H1 (cell line): ENCODE results near the gene ACOT11. TPM values are rescaled to one million over a fixed set of nuclear protein-coding genes. Genes with fewer than 3 reads are reported as not detected.
A peak's percentile ranks its signal among the peaks of the same experiment; 100 is the strongest.

ENCODE experiments used
- CTCF ChIA-PET: fragments of 300-600 bp; sonication (Branson Sonifier 250); formaldehyde crosslinking; loops from one replicate; lab custom pipeline; 2021; ENCODE audit not compliant: partially characterized antibody; lab: Charles Lee
- POLR2A ChIA-PET: fragments of 300-600 bp; sonication (Branson Sonifier 250); formaldehyde crosslinking; loops from one replicate; lab custom pipeline; 2021; ENCODE audit warnings: inconsistent platforms; ENCODE audit not compliant: partially characterized antibody; lab: Charles Lee
- DNase-seq, 2 experiments: peaks; one replicate each; pipeline versions ENCODE4 v3.0.0 to v3.0.0-alpha.2; 2010 to 2022; ENCODE audit warnings: low spot score in 2 of 2, low read depth in 1 of 2, mixed read lengths in 1 of 2
- FAIRE-seq: peaks from 2 replicates; lab custom pipeline; 2011; peaks lifted over from hg19 to GRCh38; lab: Jason Lieb, UNC
- H2AFZ ChIP-seq: 2 replicates; pipeline ENCODE4 v1.8.1; 2012; ENCODE audit warnings: low read length, inconsistent platforms
- H2AK5ac ChIP-seq: 2 replicates; pipeline ENCODE4 v1.6.1; 2013; ENCODE audit warnings: low read depth, low read length
- H2BK120ac ChIP-seq: replicated peaks from 2 replicates; pipeline ENCODE3; 2013; ENCODE audit warnings: low read depth, low read length, inconsistent platforms
- H2BK12ac ChIP-seq: 2 replicates; pipeline ENCODE4 v1.6.1; 2013; ENCODE audit warnings: low read depth, low read length
- H2BK15ac ChIP-seq: 2 replicates; pipeline ENCODE4 v1.6.1; 2013; ENCODE audit warnings: low read length
- H2BK20ac ChIP-seq: 2 replicates; pipeline ENCODE4 v1.6.1; 2013; ENCODE audit warnings: low read length
- H2BK5ac ChIP-seq: 2 replicates; pipeline ENCODE4 v1.6.1; 2013; ENCODE audit warnings: low read depth, low read length
- H3K14ac ChIP-seq: 2 replicates; pipeline ENCODE4 v1.6.1; 2013; ENCODE audit warnings: inconsistent platforms; ENCODE audit not compliant: insufficient read length
- H3K18ac ChIP-seq: 2 replicates; pipeline ENCODE4 v1.6.1; 2013; ENCODE audit warnings: low read length; ENCODE audit errors: extremely low read depth
- H3K23ac ChIP-seq: 2 replicates; pipeline ENCODE4 v1.6.1; 2013; ENCODE audit warnings: inconsistent platforms; ENCODE audit not compliant: insufficient read length
- H3K23me2 ChIP-seq: 2 replicates; pipeline ENCODE4 v1.6.1; 2013; ENCODE audit warnings: low read depth, low read length
- H3K27ac ChIP-seq: 2 replicates; pipeline ENCODE4 v1.6.1; 2011; ENCODE audit warnings: low read depth, low read length, inconsistent platforms
- H3K27me3 ChIP-seq, 4 experiments: replicated peaks in 1 of 4; 1 replicate in 1 of 4; 2 replicates in 3 of 4; pipeline versions ENCODE4 v1.6.1 to v1.8.1; 2011 to 2013; ENCODE audit warnings: low read length in 3 of 4, mild to moderate bottlenecking in 3 of 4, inconsistent platforms in 2 of 4, mixed read lengths in 2 of 4, moderate library complexity in 1 of 4; ENCODE audit not compliant: control insufficient read depth in 3 of 4, insufficient read depth in 3 of 4; ENCODE audit errors: extremely low read depth in 1 of 4
- H3K36me3 ChIP-seq, 4 experiments: 2 replicates each; pipeline versions ENCODE4 v1.6.1 to v1.8.1; 2011 to 2013; ENCODE audit warnings: mild to moderate bottlenecking in 4 of 4, low read length in 3 of 4, moderate library complexity in 2 of 4, control low read depth in 1 of 4, inconsistent platforms in 1 of 4; ENCODE audit not compliant: insufficient read depth in 4 of 4, control insufficient read depth in 2 of 4
- H3K4ac ChIP-seq: replicated peaks from 2 replicates; pipeline ENCODE3; 2013; ENCODE audit warnings: low read length, low read depth, mixed read lengths, inconsistent platforms; ENCODE audit not compliant: insufficient read length
- H3K4me1 ChIP-seq, 4 experiments: replicated peaks in 1 of 4; 1 replicate in 1 of 4; 2 replicates in 3 of 4; pipeline versions ENCODE4 v1.6.1 to v1.8.1; 2011 to 2013; ENCODE audit warnings: low read length in 3 of 4, inconsistent platforms in 2 of 4, mixed read lengths in 1 of 4; ENCODE audit not compliant: insufficient read depth in 4 of 4, control insufficient read depth in 3 of 4
- H3K4me2 ChIP-seq, 2 experiments: 2 replicates each; pipeline versions ENCODE4 v1.6.1 to v1.8.1; 2011 to 2013; ENCODE audit warnings: low read depth in 2 of 2, low read length in 2 of 2, control low read depth in 1 of 2, inconsistent platforms in 1 of 2, mild to moderate bottlenecking in 1 of 2; ENCODE audit not compliant: insufficient read depth in 1 of 2
- H3K4me3 ChIP-seq, 4 experiments: fragments of 200-600, 300-600 bp in 1 of 4; sonication (generic), shearing (Covaris generic), sonication (Bioruptor Twin) in 1 of 4; 2 replicates each; pipeline versions ENCODE4 v1.5.1 to v1.8.1; 2011 to 2016; ENCODE audit warnings: low read length in 4 of 4, low read depth in 3 of 4, control low read depth in 2 of 4, inconsistent platforms in 2 of 4, mild to moderate bottlenecking in 2 of 4, mixed read lengths in 1 of 4, moderate library complexity in 1 of 4; ENCODE audit not compliant: insufficient read depth in 2 of 4; ENCODE audit errors: extremely low read depth in 1 of 4
- H3K56ac ChIP-seq: replicated peaks from 2 replicates; pipeline ENCODE3; 2013; ENCODE audit warnings: low read depth, mild to moderate bottlenecking, mixed read lengths, low read length, inconsistent platforms; ENCODE audit not compliant: insufficient read length
- H3K79me1 ChIP-seq: 2 replicates; pipeline ENCODE4 v1.6.1; 2013; ENCODE audit warnings: low read depth, low read length, control low read depth
- H3K79me2 ChIP-seq, 2 experiments: 2 replicates each; pipeline versions ENCODE4 v1.6.1 to v1.8.1; 2012 to 2013; ENCODE audit warnings: low read length in 2 of 2, mild to moderate bottlenecking in 2 of 2, inconsistent platforms in 1 of 2; ENCODE audit not compliant: insufficient read depth in 2 of 2, control insufficient read depth in 1 of 2
- H3K9ac ChIP-seq, 4 experiments: replicated peaks in 1 of 4; 1 replicate in 1 of 4; 2 replicates in 3 of 4; pipeline versions ENCODE4 v1.6.1 to v1.8.1; 2011 to 2013; ENCODE audit warnings: low read depth in 3 of 4, low read length in 3 of 4, control low read depth in 2 of 4, mild to moderate bottlenecking in 2 of 4, moderate library complexity in 2 of 4, inconsistent platforms in 1 of 4; ENCODE audit errors: extremely low read depth in 1 of 4
- H3K9me3 ChIP-seq, 2 experiments: 2 replicates each; pipeline versions ENCODE4 v1.6.1 to v1.8.1; 2012 to 2013; ENCODE audit warnings: mild to moderate bottlenecking in 2 of 2, moderate library complexity in 2 of 2, control low read depth in 1 of 2, inconsistent platforms in 1 of 2, low read depth in 1 of 2, low read length in 1 of 2, mixed read lengths in 1 of 2; ENCODE audit not compliant: insufficient read depth in 2 of 2
- H4K20me1 ChIP-seq, 2 experiments: replicated peaks in 1 of 2; 2 replicates each; pipeline versions ENCODE3 to v1.8.1; 2011 to 2013; ENCODE audit warnings: inconsistent platforms in 2 of 2, low read length in 2 of 2, mild to moderate bottlenecking in 1 of 2; ENCODE audit not compliant: insufficient read depth in 2 of 2, control insufficient read depth in 1 of 2
- H4K5ac ChIP-seq: 2 replicates; pipeline ENCODE4 v1.6.1; 2013; ENCODE audit warnings: low read length, low read depth, mixed read lengths, inconsistent platforms; ENCODE audit not compliant: insufficient read length
- H4K8ac ChIP-seq: 2 replicates; pipeline ENCODE4 v1.8.0; 2013; ENCODE audit warnings: mild to moderate bottlenecking, moderate library complexity, low read length, inconsistent platforms; ENCODE audit not compliant: insufficient read depth; ENCODE audit errors: extremely low read depth
- H4K91ac ChIP-seq: replicated peaks from 2 replicates; pipeline ENCODE3; 2013; ENCODE audit warnings: low read length, mixed read lengths, inconsistent platforms; ENCODE audit not compliant: insufficient read length
- ASH2L ChIP-seq: fragments of 200-600, 300-600 bp; sonication (generic); IDR thresholded peaks from one replicate; pipeline ENCODE4 v1.7.1; 2017; ENCODE audit warnings: low read length
- HDAC2 ChIP-seq, 2 experiments: fragments of 300-600 bp in 1 of 2; sonication (generic) in 1 of 2; IDR thresholded peaks; 2 replicates each; pipeline ENCODE4 v1.6.1; 2011 to 2012; ENCODE audit warnings: low read depth in 2 of 2, low read length in 2 of 2, mild to moderate bottlenecking in 2 of 2, moderate library complexity in 2 of 2, borderline replicate concordance in 1 of 2, inconsistent platforms in 1 of 2
- HDAC6 ChIP-seq: IDR thresholded peaks from one replicate; pipeline ENCODE4 v1.7.1; 2012; ENCODE audit warnings: low read depth, mild to moderate bottlenecking, inconsistent platforms, low read length, moderate library complexity
- JUN ChIP-seq: IDR thresholded peaks from 2 replicates; pipeline ENCODE4 v1.6.1; 2011; ENCODE audit warnings: low read depth, mild to moderate bottlenecking, improper control_type of control experiment, low read length
- KDM4A ChIP-seq: IDR thresholded peaks from one replicate; pipeline ENCODE4 v1.7.1; 2012; ENCODE audit warnings: low read depth, mild to moderate bottlenecking, moderate library complexity, low read length, inconsistent platforms; ENCODE audit not compliant: severe bottlenecking
- SIN3A ChIP-seq, 2 experiments: IDR thresholded peaks in 1 of 2; conservative IDR thresholded peaks in 1 of 2; 2 replicates each; pipeline ENCODE4 v1.6.1; 2011 to 2012; ENCODE audit warnings: low read length in 2 of 2, improper control_type of control experiment in 1 of 2, low read depth in 1 of 2, mild to moderate bottlenecking in 1 of 2
- SRF ChIP-seq: IDR thresholded peaks from 2 replicates; pipeline ENCODE4 v1.6.1; 2011; ENCODE audit warnings: mild to moderate bottlenecking, low read depth, low read length, moderate library complexity
- WGBS, 2 experiments: shearing (Covaris generic) in 1 of 2; methylation state at CpG; one replicate each; pipeline versions ENCODE4 v1.1.6 to v1.1.7; 2013 to 2015; ENCODE audit warnings: low lambda C conversion rate in 2 of 2, mixed read lengths in 2 of 2, inconsistent platforms in 1 of 2, low coverage in 1 of 2, missing lambda C conversion rate in 1 of 2; ENCODE audit not compliant: insufficient replicate concordance in 2 of 2, insufficient coverage in 1 of 2, insufficient read length in 1 of 2; ENCODE audit errors: extremely low coverage in 1 of 2, missing lambda C conversion rate in 1 of 2; 5-methylcytosine and 5-hydroxymethylcytosine counted together
- polyA plus RNA-seq, 7 experiments: library from polyadenylated mRNA; depleted of rRNA in 3 of 7; stranded (reverse) in 5 of 7; unstranded in 2 of 7; fragments of >200 nt in 5 of 7; fragments of 200-250 nt in 2 of 7; gene quantifications; 1 replicate in 5 of 7; 2 replicates in 1 of 7; 4 replicates in 1 of 7; pipeline versions ENCODE4 v1.2.1 to v1.2.3, GENCODE V29; 2011 to 2013; ENCODE audit warnings: missing spikeins in 2 of 7, mixed read lengths in 2 of 7
- total RNA-seq: library from RNA; stranded (reverse); fragmentation: NEBNext Ultra II Directional; extraction: Animal tissue kit (Norgen Biotek cat#: 25700); gene quantifications from 2 replicates; pipeline ENCODE4 v1.2.1, GENCODE V29; 2021
- TF ChIP-seq, protein P1 (sequence below): IDR thresholded peaks from 2 replicates; pipeline ENCODE4 v1.6.1; 2011; ENCODE audit warnings: low read length, improper control_type of control experiment
- TF ChIP-seq, protein P2 (sequence below): IDR thresholded peaks from 2 replicates; pipeline ENCODE4 v1.6.1; 2012; ENCODE audit warnings: inconsistent platforms

ACOT11 gene
- total and polyA plus RNA-seq, 2 of the 8 experiments (the other 6 are each of a cell fraction or from before 2014, with no cell fraction given) = 3.8 to 4.5 TPM

DNA sequence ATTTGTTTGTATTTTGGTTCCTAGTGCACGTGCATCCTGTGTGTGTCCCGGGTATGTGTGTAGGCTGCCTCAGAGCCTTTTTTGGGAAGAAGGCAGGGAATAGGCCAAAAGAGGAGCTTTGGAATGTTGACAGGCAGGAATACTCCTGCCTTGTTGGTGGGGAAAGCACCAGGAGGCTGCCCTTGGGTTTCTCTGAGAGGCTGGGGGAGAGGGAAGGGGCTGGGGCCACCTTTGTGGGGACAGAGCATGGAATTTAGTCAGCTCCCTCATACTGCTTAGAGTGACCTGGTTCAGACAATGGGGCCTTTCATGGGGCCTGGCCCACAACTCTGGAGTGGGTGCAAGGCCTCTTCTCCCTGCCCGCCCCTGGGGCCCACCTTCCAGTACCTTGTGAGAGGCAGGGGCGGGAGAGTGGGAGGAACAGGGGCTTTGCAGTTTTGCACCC, 31.3 kb downstream of the ACOT11 start:
- no peaks in the 10 kb centered on the region for H3K36me3 ChIP-seq
- H2BK120ac ChIP-seq = no peak overlapping the region
- H2AFZ ChIP-seq = no peak overlapping the region
- 67% methylated on average over 4 of the region's 4 CpGs; no CpG with 5 or more reads in 1 of the 2 experiments for WGBS, 2 experiments
- H4K5ac ChIP-seq = no peak overlapping the region
- no peak overlapping the region for H3K9ac ChIP-seq
- H4K20me1 ChIP-seq = no peaks in the 10 kb centered on the region
- ChIA-PET POLR2A (interaction anchor here (1.0 to 4.2 kb wide), 6 partner anchors 10 to 379 kb away, joined by 3 to 17 read pairs (median 5); partner anchors contain the start of gene MRPL37), CTCF (interaction anchor here (0.7 to 2.5 kb wide), 9 partner anchors 12 to 228 kb away, joined by 3 to 15 read pairs (median 3); partner anchors contain the start of gene ACOT11)
- 0 out of 2 replicates have a peak overlapping the region, but pooled peaks have one; percentile 16 for H3K27ac ChIP-seq
- no peak overlapping the region for H3K4me3 ChIP-seq
- no peak overlapping the region for H2BK5ac ChIP-seq
- no peak overlapping the region for H3K14ac ChIP-seq
- no peak overlapping the region for H2AK5ac ChIP-seq
- no peak overlapping the region for H3K56ac ChIP-seq
- no peaks in the 10 kb centered on the region for H3K79me2 ChIP-seq
- H3K23me2 ChIP-seq = 0 out of 2 replicates have a peak, but pooled peaks cover 3% of the 10 kb centered on the region
- DNase-seq (no peak), FAIRE-seq (peak; percentile 42)
- H4K91ac ChIP-seq = no peak overlapping the region
- H3K27me3 ChIP-seq = no peaks in the 10 kb centered on the region
- no peak overlapping the region for H2BK15ac ChIP-seq
- no peak overlapping the region for H2BK20ac ChIP-seq
- H3K4me2 ChIP-seq = no peak overlapping the region
- no peak overlapping the region for H3K4ac ChIP-seq
- H3K79me1 ChIP-seq = no peaks in the 10 kb centered on the region
- H3K4me1 ChIP-seq = peaks cover 22 to 32% (median 25%) of the 10 kb centered on the region in 4 experiments
- H3K18ac ChIP-seq = peak overlapping the region; percentile 78
- H3K9me3 ChIP-seq = no peaks in the 10 kb centered on the region
- H4K8ac ChIP-seq = no peak overlapping the region
- no peak overlapping the region for H3K23ac ChIP-seq
- 0 out of 2 replicates have a peak overlapping the region, but pooled peaks have one; percentile 17 for H2BK12ac ChIP-seq
- 0 out of 4 replicates have a peak, but pooled peaks of 1 of the 2 experiments have one; percentile 34 for TF ChIP-seq SIN3A (conservative IDR thresholded peaks at IDR 0.05 in 1 of 2, IDR thresholded peaks at IDR 0.05 in 1 of 2; ENCODE audit: low read depth in 1 of 2, low read length in 2 of 2)
- TF ChIP-seq ASH2L = peak; percentile 54
- no peak for TF ChIP-seq HDAC2 (IDR thresholded peaks at IDR 0.05; ENCODE audit: borderline replicate concordance in 1 of 2, low read depth in 2 of 2, low read length in 2 of 2)
- TF ChIP-seq KDM4A = no peak
- TF ChIP-seq, protein P1, sequence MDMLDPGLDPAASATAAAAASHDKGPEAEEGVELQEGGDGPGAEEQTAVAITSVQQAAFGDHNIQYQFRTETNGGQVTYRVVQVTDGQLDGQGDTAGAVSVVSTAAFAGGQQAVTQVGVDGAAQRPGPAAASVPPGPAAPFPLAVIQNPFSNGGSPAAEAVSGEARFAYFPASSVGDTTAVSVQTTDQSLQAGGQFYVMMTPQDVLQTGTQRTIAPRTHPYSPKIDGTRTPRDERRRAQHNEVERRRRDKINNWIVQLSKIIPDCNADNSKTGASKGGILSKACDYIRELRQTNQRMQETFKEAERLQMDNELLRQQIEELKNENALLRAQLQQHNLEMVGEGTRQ = no peak
- TF ChIP-seq JUN = no peak
- TF ChIP-seq, protein P2, sequence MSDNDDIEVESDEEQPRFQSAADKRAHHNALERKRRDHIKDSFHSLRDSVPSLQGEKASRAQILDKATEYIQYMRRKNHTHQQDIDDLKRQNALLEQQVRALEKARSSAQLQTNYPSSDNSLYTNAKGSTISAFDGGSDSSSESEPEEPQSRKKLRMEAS = no peak
- peak; percentile 78; the same call in 1 of the 2 replicates for TF ChIP-seq SRF
- TF ChIP-seq HDAC6 = no peak
